RWPE2 (cell line): ENCODE results near the gene GABRD.

ENCODE experiments used
- ATAC-seq: fragments of 200-7000 bp; cut with Tn5 transposase; 3 replicates; pipeline ENCODE4 v1.9.1; 2021; ENCODE audit warnings: low read depth
- DNase-seq: peaks from one replicate; pipeline ENCODE4 v3.0.0-alpha.2; 2020; ENCODE audit warnings: low spot score
- H3K27ac ChIP-seq: fragments of 450-650 bp; 2 replicates; pipeline ENCODE4 v1.5.1; 2017; ENCODE audit warnings: mild to moderate bottlenecking; ENCODE audit not compliant: poor library complexity, severe bottlenecking
- H3K27me3 ChIP-seq: fragments of 250-450 bp; sonication (Bioruptor Pico); 2 replicates; pipeline ENCODE4 v1.5.1; 2021; ENCODE audit warnings: mild to moderate bottlenecking, moderate library complexity; ENCODE audit not compliant: insufficient read depth, poor library complexity, severe bottlenecking
- H3K36me3 ChIP-seq: fragments of 250-450 bp; sonication (Bioruptor Pico); 2 replicates; pipeline ENCODE4 v1.5.1; 2020; ENCODE audit warnings: low read depth, mild to moderate bottlenecking, moderate library complexity
- H3K4me1 ChIP-seq: fragments of 250-450 bp; sonication (Bioruptor Pico); 2 replicates; pipeline ENCODE4 v1.5.1; 2021; ENCODE audit warnings: mild to moderate bottlenecking, moderate library complexity; ENCODE audit not compliant: insufficient read depth, poor library complexity, severe bottlenecking
- H3K4me3 ChIP-seq: fragments of 250-450 bp; sonication (Bioruptor Pico); 2 replicates; pipeline ENCODE4 v1.5.1; 2021; ENCODE audit warnings: mild to moderate bottlenecking, moderate library complexity; ENCODE audit not compliant: severe bottlenecking
- H3K9me3 ChIP-seq: fragments of 250-450 bp; sonication (Bioruptor Pico); 2 replicates; pipeline ENCODE4 v1.5.1; 2021; ENCODE audit warnings: mild to moderate bottlenecking, moderate library complexity; ENCODE audit not compliant: severe bottlenecking
- TF ChIP-seq, protein P1 (sequence below): fragments of 450-650 bp; IDR thresholded peaks from one replicate; pipeline ENCODE4 v1.5.1; 2017; ENCODE audit warnings: mild to moderate bottlenecking, moderate library complexity; ENCODE audit not compliant: poor library complexity, severe bottlenecking

The GABRD gene

GRCh38 chr1:2045468-2046173 lies 26.5 kb downstream of the GABRD start:
- no peak overlapping the region for H3K27ac ChIP-seq
- DNase-seq (no peak), ATAC-seq (no peak)
- no peaks in the 10 kb centered on the region for H3K27me3 ChIP-seq
- H3K4me3 ChIP-seq, result no peak overlapping the region
- no peaks in the 10 kb centered on the region for H3K36me3 ChIP-seq
- no peaks in the 10 kb centered on the region for H3K4me1 ChIP-seq
- H3K9me3 ChIP-seq, result no peaks in the 10 kb centered on the region
- TF ChIP-seq, protein P1, sequence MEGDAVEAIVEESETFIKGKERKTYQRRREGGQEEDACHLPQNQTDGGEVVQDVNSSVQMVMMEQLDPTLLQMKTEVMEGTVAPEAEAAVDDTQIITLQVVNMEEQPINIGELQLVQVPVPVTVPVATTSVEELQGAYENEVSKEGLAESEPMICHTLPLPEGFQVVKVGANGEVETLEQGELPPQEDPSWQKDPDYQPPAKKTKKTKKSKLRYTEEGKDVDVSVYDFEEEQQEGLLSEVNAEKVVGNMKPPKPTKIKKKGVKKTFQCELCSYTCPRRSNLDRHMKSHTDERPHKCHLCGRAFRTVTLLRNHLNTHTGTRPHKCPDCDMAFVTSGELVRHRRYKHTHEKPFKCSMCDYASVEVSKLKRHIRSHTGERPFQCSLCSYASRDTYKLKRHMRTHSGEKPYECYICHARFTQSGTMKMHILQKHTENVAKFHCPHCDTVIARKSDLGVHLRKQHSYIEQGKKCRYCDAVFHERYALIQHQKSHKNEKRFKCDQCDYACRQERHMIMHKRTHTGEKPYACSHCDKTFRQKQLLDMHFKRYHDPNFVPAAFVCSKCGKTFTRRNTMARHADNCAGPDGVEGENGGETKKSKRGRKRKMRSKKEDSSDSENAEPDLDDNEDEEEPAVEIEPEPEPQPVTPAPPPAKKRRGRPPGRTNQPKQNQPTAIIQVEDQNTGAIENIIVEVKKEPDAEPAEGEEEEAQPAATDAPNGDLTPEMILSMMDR, result no peak

DNA sequence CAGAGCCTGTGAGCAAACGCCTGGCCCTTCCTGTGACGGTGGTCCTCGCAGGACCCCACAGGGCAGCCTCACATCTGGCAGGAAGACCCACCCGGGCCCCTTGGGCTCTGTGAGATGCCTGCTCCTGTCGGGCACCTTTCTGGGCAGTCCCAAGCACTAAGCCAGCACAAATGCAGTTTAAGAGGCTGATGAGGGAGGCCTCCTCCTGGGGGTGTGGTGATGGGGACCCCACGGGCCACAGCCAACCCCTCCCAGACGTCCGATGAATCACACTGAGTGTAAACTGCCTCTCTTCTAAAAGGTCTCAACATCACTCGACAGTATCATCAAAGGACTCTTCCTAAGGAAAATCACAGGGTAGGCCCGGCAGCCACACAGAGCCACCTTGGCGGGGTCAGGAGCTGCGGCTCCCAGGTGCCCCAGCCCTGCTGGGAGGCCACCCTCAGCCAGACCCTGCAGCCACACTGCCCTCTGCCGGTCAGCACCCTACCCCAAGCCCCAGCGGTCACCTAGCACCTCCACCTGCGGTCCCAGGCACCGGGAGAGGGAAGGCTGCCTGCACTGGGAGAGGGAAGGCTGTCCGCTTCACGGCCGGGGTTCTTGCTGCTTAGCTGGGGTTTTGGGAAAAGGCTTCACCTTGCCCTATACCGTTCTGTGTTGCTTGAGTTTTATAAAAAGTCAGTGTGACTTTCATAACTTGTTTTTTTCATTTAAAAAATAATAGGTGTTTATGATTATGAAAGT lies 27.2 kb downstream of the GABRD start:
- no peak overlapping the region for H3K4me3 ChIP-seq
- H3K4me1 ChIP-seq, result no peaks in the 10 kb centered on the region
- no peak for DNase-seq
- no peaks in the 10 kb centered on the region for H3K27me3 ChIP-seq
- TF ChIP-seq, protein P1, result peak; percentile 78
- no peak overlapping the region for H3K27ac ChIP-seq
- H3K36me3 ChIP-seq, result no peaks in the 10 kb centered on the region
- no peaks in the 10 kb centered on the region for H3K9me3 ChIP-seq
- peak; percentile 50 for ATAC-seq

- Histone ChIP-seq H3K27me3 (no peaks in the 10 kb centered on the region), H3K4me3 (no peak overlapping the region)
Measured at GRCh38 chr1:2046953-2047748, 28.0 kb downstream of the GABRD start.

DNA sequence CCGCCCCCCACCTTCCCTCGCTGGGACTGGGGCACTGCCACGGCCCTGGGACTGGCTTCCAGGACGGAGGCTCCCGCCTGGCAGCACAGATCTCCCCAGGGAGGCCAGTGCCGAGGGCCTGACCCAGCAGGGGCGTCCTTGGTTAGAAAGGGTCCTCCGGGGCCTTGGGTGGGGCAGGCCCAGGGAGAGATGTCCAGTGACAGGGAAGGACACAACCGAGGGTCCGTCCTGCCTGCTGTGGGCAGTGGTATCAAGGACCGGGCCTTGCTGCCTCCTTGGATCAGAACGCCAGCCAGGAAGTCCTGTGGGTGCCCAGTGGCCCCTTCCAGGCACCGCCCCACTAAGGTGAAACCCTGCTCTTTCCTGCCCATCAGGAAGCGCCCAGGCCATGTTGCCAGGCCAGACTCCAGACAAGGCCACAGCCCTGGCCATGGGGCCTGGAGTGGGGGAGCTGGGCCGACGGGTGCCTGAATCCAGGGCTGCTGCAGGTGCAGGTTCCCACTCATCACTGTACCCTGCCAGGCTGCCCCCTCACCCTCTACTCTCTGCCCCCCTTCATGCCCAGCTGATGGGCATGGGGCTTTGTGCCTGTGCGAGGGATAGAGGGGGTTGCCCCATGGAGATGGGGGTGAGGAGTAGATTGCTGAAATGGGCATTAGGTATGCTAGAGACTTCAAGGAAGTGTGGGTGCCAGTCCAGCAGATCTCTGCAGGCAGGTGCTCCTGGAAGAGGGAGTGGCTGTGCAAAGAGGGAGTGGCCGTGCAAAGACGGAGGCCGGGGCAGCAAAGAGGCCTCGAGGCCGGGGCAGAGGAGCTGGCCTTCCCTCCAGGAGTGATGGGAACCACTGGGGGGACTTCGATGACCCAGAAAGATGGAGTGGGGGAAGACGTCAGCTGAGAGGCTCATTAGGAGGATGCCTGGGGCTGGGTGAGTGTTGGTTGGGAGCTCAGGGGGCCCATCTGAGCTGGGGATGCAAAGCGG lies 28.9 kb downstream of the GABRD start:
- Histone ChIP-seq H3K4me3 (no peak overlapping the region), H3K4me1 (no peaks in the 10 kb centered on the region), H3K27me3 (no peaks in the 10 kb centered on the region), H3K9me3 (no peaks in the 10 kb centered on the region), H3K36me3 (no peaks in the 10 kb centered on the region), H3K27ac (no peak overlapping the region)
- no peak for ATAC-seq
- no peak for DNase-seq
- TF ChIP-seq, protein P1, result no peak

More at GRCh38 chr1:2046953-2047748, 28.0 kb downstream of the GABRD start:
- Histone ChIP-seq H3K27ac (no peak overlapping the region), H3K9me3 (no peaks in the 10 kb centered on the region), H3K36me3 (no peaks in the 10 kb centered on the region), H3K4me1 (no peaks in the 10 kb centered on the region)
- TF ChIP-seq, protein P1, result no peak
- DNase-seq (no peak), ATAC-seq (no peak)
